Jurkat, Clone E6-1 (cell line): Measurements from ENCODE around the gene NFIX. TPM values are rescaled to one million over a fixed set of nuclear protein-coding genes. Genes with fewer than 3 reads are reported as not detected.
"Not testable (repeated sequence)": the region's sequence is repeated elsewhere in the genome, so short reads cannot be mapped to it uniquely, and the experiment has no call there.

Source experiments
- DNase-seq: peaks from one replicate; pipeline ENCODE4 v3.0.0-alpha.2; 2011; ENCODE audit warnings: low read depth, low spot score
- H3K4me3 ChIP-seq: 2 replicates; pipeline ENCODE4 v1.5.1; 2011; ENCODE audit warnings: mild to moderate bottlenecking, low read length, control low read depth, moderate library complexity
- polyA plus RNA-seq: library from polyadenylated mRNA; unstranded; fragments of >200 nt; gene quantifications from one replicate; pipeline ENCODE4 v1.2.1, GENCODE V29; 2012; ENCODE audit warnings: missing spikeins; ENCODE audit not compliant: insufficient read length, insufficient read depth

NFIX gene
- polyA plus RNA-seq = 10.8 TPM

DNA sequence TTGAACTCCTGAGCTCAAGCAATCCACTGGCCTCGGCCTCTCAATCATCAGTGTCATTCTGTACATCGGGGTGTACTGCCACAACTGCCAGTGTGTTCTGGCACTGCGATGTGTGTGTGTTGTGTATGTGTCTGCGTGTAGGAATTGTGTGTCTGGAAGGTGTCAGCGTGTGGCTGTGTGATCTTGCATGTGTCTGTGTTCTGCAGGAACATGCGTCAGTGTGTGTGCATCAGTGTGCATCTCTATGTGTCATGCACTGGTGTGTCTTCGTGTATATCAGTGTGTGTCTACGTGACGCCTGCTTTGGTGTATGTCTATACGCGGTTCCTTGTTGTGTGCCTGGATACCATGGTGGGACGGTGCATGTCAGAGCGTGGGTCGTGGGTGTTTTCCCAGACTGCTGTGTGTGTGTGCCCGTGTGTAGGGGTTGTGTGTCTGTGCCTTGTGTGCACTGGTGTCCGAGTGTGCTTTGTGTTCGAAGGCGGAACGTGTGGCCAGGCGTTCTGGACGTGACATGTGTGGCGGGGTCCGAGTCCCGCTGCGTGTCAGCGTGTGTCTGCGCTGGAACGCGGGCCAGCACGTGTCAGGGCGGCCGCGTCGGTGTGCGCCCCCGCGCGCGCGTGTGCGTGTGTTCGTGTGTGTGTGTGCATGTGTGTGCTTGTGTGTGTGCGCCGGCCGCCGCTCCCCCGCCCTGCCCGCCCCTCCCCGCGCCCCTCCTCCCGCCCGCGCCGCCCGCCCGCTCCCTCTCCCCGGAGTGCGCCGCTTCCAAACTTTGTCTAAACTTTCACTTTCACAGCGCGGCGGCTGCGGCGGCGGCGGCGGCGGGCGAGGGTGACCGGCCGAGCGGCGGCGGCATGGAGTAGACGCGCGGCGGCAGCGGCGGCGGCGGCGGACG lies at the start of gene NFIX:
TSS of gene NFIX (plus strand) at position 775 of the 895 bp plus-strand sequence. CDS start 363 bp downstream, outside the sequence.
- H3K4me3 ChIP-seq = peak within 1 kb of the TSS; percentile 67
- DNase-seq = no peak

DNA sequence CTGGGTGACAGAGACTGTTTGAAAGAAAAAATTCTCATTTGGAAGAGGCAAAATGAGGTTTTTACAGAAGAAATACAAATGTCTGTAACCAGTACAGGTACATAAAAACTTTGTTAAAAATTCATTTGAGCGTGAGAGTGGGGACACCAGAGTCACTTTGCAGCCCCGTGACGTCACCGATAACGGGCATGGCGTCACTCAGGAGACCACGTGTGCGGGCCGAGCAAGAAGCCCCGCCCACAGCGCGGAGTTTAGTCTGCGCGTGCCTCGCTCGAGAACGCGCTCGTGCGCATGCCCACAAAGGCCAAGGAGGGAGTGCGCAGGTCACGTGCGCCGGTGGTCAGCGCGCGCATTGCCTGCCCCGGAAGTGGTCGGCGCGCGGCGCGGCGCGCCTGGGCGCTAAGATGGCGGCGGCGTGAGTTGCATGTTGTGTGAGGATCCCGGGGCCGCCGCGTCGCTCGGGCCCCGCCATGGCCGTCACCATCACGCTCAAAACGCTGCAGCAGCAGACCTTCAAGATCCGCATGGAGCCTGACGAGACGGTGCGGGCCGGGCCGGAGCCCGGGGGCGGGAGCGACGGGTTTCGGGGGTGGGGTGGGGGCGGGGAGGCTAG lies 49.7 kb upstream of the NFIX start, which contains the start of gene RAD23A:
TSS of gene RAD23A (plus strand) at position 384 of the 613 bp plus-strand sequence. CDS start at position 471, 87 bp downstream.
- H3K4me3 ChIP-seq = peak within 1 kb of the TSS; percentile 78
- peak; percentile 97 for DNase-seq

DNA sequence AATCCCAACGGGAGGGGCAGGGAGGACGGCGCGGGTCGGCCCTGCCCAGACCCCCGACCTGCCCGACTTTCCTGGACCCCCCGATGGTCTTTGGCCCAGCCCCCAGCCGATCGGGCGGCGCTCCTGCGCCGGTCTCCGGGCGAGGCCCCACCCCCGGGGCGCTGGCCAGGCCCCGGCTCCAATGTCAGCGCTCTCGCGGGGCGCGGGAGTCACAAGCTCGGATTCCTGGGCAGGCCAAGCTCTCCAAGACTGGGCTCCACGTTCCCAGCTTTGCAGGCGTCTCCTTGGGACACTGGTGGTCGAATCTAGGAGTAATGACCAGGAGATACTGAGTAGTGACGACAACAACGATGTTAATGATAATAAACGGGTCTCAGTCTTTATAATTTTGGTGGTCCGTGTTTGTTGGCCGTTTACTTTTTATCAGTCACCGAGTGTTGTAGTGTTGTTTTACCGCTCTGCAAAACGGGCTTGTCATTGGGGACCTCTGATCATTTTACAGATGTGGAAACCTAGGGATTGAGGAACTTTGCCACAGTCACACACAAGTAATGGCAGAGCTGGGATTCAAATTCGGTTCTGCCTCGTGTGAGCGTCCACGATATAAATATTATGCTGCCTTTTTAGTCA lies 49.1 kb upstream of the NFIX start:
- DNase-seq = no peak

DNA sequence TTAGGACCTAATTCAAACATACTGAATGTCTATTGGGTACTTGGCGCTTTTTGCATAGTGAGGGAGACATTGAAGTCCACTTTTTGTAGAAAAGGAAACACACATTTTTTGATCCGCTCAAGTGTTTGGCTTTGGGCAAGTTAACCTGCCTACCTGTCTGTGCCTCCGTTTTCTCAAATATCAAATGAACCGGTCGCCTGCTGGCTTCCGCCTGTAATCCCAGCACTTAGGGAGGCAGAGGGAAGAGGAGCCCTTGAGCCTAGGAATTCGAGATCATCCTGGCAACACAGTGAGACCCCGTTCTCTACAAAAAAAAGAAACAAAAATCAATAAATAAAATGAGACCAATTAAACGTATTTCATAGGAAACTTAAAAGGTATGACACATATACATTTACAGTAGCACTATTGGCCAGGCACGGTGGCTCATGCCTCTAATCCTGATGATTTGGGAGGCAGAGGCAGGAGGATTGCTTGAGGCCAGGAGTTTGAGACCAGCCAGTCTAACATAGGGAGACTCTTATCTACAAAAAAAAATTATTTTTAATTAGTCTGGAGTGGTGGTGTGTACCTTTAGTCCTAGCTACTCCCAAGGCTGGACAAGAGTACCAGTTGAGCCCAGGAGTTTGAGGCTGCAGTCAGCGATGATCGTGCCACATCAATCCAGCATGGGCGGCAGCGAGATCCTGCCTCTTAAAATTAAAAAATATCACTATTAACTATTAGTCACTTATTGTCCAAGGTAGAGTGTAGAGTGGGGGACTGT lies 48.4 kb upstream of the NFIX start:
- DNase-seq = no peak
- H3K4me3 ChIP-seq = peak overlapping the region; percentile 78

More for the DNA sequence above, 49.1 kb upstream of the NFIX start:
- peak overlapping the region; percentile 78 for H3K4me3 ChIP-seq

DNA sequence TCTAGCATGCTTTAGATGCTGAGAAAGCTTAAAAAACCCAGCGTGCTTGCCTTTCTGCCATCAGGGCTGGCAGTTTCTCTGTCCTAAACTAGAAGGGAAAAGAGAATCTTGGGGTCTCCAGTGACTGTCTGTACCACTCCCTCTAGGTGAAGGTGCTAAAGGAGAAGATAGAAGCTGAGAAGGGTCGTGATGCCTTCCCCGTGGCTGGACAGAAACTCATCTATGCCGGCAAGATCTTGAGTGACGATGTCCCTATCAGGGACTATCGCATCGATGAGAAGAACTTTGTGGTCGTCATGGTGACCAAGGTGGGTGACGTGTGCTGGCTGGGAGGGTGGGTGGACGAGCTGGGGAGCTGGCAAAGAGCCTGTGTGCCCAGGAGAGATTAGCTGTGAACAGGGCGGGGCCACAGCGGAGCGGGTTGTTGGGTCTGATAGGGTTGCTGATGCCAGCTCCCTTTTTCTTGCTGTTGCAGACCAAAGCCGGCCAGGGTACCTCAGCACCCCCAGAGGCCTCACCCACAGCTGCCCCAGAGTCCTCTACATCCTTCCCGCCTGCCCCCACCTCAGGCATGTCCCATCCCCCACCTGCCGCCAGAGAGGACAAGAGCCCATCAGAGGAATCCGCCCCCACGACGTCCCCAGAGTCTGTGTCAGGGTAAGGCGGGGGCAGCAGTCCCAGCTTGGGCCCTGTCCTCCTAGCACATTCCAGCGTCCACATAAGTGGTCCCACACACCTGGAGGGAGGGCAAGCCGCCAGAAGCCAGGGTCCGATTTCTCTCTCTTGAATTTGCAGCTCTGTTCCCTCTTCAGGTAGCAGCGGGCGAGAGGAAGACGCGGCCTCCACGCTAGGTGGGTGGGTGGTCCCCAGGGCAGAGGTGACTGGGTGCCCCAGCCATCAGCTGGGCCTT lies 47.3 kb upstream of the NFIX start:
- no peak for DNase-seq
- no peak overlapping the region for H3K4me3 ChIP-seq

DNA sequence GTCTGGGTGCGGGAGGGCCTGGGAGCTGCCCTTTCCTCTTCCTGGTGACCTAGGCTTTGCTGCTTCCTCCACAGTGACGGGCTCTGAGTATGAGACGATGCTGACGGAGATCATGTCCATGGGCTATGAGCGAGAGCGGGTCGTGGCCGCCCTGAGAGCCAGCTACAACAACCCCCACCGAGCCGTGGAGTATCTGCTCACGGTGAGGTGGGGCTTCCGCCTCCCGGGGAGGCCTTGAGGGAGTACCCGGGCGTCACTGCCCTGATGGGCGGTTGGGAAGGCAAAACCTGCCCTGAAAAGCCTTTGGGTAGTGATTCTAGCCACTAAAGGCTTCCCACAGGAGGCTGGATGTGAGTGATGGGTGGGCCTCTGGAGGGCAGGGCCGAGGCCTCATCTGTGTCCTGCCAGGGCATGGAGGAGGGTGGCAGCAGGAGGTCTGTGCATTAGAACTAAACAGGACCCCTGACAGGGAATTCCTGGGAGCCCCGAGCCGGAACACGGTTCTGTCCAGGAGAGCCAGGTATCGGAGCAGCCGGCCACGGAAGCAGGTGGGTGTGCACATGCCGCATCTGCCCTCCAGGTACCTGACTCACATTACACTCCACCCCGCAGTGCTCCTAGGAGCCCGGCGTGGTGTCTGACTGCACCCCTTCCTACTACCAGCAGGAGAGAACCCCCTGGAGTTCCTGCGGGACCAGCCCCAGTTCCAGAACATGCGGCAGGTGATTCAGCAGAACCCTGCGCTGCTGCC lies 46.5 kb upstream of the NFIX start:
- no peak for DNase-seq
- H3K4me3 ChIP-seq = no peak overlapping the region

DNA sequence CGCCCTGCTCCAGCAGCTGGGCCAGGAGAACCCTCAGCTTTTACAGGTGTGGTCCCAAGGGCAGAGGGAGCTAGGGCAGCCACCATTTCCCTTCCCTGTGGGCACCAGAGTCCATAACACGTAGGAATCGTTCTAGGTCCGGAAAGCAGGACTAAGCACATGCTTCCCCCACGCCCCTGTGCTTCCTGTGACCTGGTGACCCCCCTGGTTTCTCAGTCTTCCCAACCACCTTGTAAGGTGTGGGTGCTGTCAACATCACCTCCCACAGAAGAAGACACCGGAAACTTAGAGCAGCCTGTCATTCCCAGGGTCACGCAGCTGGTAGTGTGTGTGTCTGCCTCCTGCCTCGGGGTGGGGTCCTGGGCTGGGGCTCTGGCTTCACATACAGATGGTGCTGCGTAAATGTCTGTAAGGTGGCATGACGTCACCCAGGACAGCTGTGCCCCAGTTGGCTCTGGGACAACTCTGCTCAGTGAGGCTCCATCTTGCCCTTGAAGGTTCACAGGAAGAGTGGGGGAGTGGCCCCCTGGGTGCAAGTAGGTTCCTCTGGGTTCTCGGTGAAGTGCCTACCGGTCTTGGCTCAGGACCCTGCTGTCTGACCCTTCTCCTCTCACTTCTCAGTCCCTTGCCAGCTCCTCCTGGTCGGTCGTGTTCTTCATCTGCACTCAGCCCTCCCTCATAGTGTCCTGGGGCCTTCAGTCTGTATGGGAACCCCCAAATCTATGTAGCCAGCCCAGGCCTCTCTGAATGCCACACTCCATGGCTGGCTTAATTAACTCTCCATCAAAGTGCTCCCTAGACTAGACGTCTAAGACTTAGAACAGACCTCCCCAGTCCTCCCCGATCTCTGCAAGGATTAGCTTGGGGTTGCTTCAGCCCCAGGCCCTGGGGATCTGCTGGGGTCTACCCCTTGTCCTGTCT lies 45.7 kb upstream of the NFIX start:
- DNase-seq = no peak
- no peak overlapping the region for H3K4me3 ChIP-seq

DNA sequence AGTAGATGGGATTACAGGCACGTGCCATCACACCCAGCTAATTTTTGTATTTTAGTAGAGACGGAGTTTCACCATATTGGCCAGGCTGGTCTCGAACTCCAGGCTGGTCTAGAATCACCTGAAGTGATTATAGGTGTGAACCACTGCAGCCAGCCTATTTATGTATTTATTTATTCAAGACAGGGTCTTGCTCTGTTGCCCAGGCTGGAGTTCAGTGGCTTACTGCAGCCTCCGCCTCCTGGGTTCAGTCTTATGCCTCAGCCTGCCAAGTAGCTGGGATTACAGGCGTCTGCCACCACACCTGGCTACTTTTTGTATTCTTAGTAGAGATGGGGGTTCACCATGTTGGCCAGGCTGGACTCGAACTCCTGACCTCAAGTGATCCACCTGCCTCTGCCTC lies 43.2 kb upstream of the NFIX start:
- not testable (repeated sequence) for DNase-seq, H3K4me3 ChIP-seq

DNA sequence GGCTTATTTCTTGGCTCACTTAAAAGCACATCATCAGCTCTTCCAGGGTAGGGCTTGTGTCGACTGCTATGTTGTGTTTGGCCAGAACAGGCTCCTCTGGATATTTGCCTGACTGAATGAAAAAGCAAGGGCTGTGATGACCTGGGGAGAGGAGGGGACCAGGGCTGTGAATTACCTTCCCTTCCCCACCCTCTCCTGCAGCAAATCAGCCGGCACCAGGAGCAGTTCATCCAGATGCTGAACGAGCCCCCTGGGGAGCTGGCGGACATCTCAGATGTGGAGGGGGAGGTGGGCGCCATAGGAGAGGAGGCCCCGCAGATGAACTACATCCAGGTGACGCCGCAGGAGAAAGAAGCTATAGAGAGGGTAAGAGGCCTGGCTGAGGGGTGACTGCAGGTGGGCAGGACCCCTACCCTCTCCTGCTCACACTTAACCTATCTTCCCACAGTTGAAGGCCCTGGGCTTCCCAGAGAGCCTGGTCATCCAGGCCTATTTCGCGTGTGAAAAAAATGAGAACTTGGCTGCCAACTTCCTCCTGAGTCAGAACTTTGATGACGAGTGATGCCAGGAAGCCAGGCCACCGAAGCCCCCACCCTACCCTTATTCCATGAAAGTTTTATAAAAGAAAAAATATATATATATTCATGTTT lies 42.7 kb upstream of the NFIX start:
- no peak for DNase-seq
- H3K4me3 ChIP-seq = no peak overlapping the region

DNA sequence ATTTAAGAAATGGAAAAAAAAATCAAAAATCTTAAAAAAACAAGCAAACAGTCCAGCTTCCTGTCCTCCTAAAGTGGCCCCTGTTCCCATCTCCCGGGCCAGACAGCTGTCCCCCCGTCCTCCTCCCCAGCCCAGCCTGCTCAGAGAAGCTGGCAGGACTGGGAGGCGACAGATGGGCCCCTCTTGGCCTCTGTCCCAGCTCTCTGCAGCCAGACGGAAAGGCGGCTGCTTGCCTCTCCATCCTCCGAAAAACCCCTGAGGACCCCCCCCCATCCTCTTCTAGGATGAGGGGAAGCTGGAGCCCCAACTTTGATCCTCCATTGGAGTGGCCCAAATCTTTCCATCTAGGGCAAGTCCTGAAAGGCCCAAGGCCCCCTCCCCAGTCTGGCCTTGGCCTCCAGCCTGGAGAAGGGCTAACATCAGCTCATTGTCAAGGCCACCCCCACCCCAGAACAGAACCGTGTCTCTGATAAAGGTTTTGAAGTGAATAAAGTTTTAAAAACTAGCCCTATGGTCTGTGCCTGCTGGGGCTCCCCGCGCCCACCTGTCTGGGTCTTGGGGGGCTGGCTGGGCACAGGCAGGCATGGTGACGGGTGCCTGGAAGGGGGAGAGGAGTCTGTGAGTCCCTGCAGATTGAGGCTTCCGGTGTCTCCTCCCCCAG lies 42.0 kb upstream of the NFIX start:
- no peak for DNase-seq
- no peak overlapping the region for H3K4me3 ChIP-seq

DNA sequence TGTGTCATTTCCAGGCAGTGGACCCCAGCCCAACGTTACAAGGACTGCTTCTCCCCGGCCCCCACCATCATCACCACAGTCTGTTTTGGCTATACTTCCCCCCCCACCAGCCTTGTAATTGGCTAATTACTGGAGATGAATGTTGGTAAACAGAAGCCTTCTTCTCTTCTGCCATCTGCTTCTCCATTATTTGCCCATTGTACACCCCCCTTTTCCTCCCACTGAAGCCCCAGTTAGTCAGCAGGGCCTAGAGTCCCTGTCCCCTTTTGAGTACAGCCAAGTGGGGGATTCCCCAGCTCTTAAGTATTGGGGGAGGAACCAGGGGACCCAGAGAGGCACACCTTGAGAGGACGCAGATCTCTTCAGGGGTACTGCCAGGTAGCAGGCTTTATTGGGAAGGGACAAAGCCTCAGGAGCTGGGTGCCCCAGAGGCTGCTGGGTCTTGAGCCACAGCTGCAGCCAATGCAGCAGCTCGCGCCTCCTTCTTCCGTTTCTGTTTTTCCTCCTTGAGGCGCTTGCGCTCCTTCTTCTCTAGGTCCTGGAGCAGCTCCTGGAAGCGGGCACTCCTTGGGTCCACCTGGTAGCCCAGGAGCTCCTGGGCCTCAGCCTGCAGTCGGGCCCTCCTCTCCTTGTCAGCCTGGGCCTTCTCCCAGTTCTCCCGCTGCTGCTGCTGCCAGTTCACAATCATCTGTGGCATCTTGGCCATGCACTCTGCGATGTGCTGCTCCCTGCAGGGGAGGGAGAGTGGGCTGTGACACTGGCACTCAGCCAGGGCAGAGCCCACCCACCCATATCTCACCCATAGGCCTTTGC lies 41.3 kb upstream of the NFIX start:
- H3K4me3 ChIP-seq = no peak overlapping the region
- no peak for DNase-seq

DNA sequence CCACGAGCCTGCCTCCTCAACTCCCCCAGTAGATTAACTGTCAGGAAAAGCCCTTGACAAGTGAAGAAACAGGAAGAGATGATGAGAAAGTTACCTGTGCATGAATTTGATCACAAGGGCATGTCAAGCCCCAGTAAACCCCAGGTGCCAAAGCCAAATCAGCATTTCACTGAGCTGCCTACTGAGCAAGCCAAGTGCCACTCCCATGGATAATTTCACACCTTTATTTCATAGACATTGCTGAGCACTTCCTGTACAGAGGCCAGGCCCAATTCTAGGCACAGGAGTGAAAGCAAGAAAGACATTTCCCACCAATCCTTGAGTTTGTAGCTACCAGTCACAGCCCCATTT lies 40.7 kb upstream of the NFIX start:
- DNase-seq = no peak
- no peak overlapping the region for H3K4me3 ChIP-seq

DNA sequence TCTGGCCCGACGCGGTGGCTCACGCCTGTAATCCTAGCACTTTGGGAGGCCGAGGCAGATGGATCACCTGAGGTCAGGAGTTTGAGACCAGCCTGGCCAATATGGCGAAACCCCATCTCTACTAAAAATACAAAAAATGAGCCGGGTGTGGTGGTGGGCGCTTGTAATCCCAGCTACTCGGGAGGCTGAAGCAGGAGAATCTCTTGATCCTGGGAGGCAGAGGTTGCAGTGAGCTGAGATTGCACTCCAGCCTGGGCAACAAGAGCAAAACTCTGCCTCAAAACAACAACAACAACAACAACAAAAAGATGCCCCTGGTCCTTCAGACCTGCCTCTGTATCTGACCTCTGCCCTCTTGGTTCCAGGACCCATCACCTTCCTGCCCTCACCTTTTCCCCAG lies 39.7 kb upstream of the NFIX start:
- DNase-seq = not testable (repeated sequence)
- H3K4me3 ChIP-seq = peak overlapping the region; percentile 96

DNA sequence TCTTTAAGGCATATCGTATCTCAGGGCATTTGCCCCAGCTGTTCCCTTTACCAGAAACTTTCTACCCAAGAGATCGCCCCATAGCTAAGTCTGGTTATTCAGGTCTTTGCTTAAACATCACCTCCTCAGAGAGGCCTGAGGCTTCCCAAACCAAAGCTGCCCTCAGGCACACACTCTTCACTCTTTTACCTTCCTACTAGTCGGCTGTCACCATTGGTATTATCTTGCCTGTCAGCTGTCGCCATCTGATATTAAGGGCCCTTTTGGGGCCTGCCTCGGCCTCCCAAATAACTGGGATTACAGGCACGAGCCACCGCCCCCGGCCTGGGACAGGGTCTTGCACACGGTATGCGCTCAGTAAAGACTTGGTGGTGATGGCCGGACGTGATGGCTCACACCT lies 39.3 kb upstream of the NFIX start:
- peak overlapping the region; percentile 96 for H3K4me3 ChIP-seq
- no peak for DNase-seq
